WTC11 (cell line): ENCODE data around the gene ITGA1. TPM values are rescaled to one million over a fixed set of nuclear protein-coding genes. Genes with fewer than 3 reads are reported as not detected.

Source experiments
- ATAC-seq: fragments of 200-7000 bp; cut with Tn5 transposase; 2 replicates; pipeline ENCODE4 v1.10.0; 2021; ENCODE audit warnings: mild to moderate bottlenecking, moderate library complexity
- CTCF ChIA-PET: fragments of 300-600 bp; sonication (Branson Sonifier 250); formaldehyde crosslinking; loops from one replicate; lab custom pipeline; 2021; ENCODE audit warnings: antibody characterized with exemption; lab: Charles Lee
- POLR2A ChIA-PET: fragments of 350-600 bp; sonication (Branson Sonifier 250); formaldehyde crosslinking; loops from one replicate; lab custom pipeline; 2021; ENCODE audit warnings: antibody characterized with exemption; lab: Charles Lee
- DNase-seq: peaks from one replicate; pipeline ENCODE4 v3.0.0; 2021; ENCODE audit warnings: low spot score
- H3K27ac Mint-ChIP-seq: 2 replicates; pipeline ENCODE4 v1.8.0; 2021; ENCODE audit warnings: mixed read lengths
- H3K27me3 Mint-ChIP-seq: 2 replicates; pipeline ENCODE4 v1.8.0; 2021; ENCODE audit warnings: low read depth, mild to moderate bottlenecking, moderate library complexity, mixed read lengths
- H3K36me3 Mint-ChIP-seq: 2 replicates; pipeline ENCODE4 v1.8.0; 2021; ENCODE audit warnings: mixed read lengths
- H3K4me1 Mint-ChIP-seq: 2 replicates; pipeline ENCODE4 v1.8.0; 2022; ENCODE audit warnings: mixed read lengths
- H3K4me3 Mint-ChIP-seq: 2 replicates; pipeline ENCODE4 v1.8.0; 2021; ENCODE audit warnings: mild to moderate bottlenecking, moderate library complexity, mixed read lengths
- H3K9me3 Mint-ChIP-seq: 2 replicates; pipeline ENCODE4 v1.8.0; 2021; ENCODE audit warnings: mixed read lengths
- CREB1 ChIP-seq: sonication (generic); formaldehyde crosslinking; IDR thresholded peaks from 2 replicates; pipeline ENCODE4 v1.8.0; 2023; ENCODE audit warnings: mild to moderate bottlenecking, missing genetic modification reagents
- HMGA2 ChIP-seq: fragments of 250-450 bp; sonication (Bioruptor Pico); IDR thresholded peaks from 2 replicates; pipeline ENCODE4 v1.4.0; 2021; ENCODE audit warnings: mild to moderate bottlenecking, moderate library complexity
- NFYB ChIP-seq: sonication (generic); formaldehyde crosslinking; conservative IDR thresholded peaks from 2 replicates; pipeline ENCODE4 v1.8.0; 2022; ENCODE audit warnings: low read depth, missing genetic modification reagents
- OVOL2 ChIP-seq: fragments of 250-450 bp; sonication (Bioruptor Pico); IDR thresholded peaks from 2 replicates; pipeline ENCODE4 v1.9.0; 2021; ENCODE audit warnings: mild to moderate bottlenecking, borderline replicate concordance
- RELA ChIP-seq: sonication (generic); formaldehyde crosslinking; IDR thresholded peaks from 2 replicates; pipeline ENCODE4 v1.8.1; 2022; ENCODE audit warnings: missing genetic modification reagents, mild to moderate bottlenecking, borderline replicate concordance
- SMAD4 ChIP-seq: sonication (generic); formaldehyde crosslinking; IDR thresholded peaks from 2 replicates; pipeline ENCODE4 v1.8.0; 2022; ENCODE audit warnings: mild to moderate bottlenecking, missing genetic modification reagents
- ZNF121 ChIP-seq: sonication (generic); formaldehyde crosslinking; IDR thresholded peaks from 2 replicates; pipeline ENCODE4 v1.8.0; 2023; ENCODE audit warnings: missing genetic modification reagents
- ZNF232 ChIP-seq: sonication (generic); formaldehyde crosslinking; IDR thresholded peaks from 2 replicates; pipeline ENCODE4 v1.8.0; 2022; ENCODE audit warnings: mild to moderate bottlenecking, missing genetic modification reagents
- ZNF263 ChIP-seq: sonication (generic); formaldehyde crosslinking; IDR thresholded peaks from 2 replicates; pipeline ENCODE4 v1.8.1; 2022; ENCODE audit warnings: low read depth, mild to moderate bottlenecking, moderate library complexity, missing genetic modification reagents
- ZNF396 ChIP-seq: fragments of 250-450 bp; sonication (Bioruptor Pico); IDR thresholded peaks from 2 replicates; pipeline ENCODE4 v1.8.0; 2021; ENCODE audit warnings: mild to moderate bottlenecking, moderate library complexity, borderline replicate concordance
- ZNF416 ChIP-seq: fragments of 250-450 bp; sonication (Bioruptor Pico); IDR thresholded peaks from 2 replicates; pipeline ENCODE4 v1.9.0; 2021; ENCODE audit warnings: mild to moderate bottlenecking, inconsistent platforms
- total RNA-seq: library from RNA; stranded (reverse); gene quantifications from 3 replicates; pipeline ENCODE4 v1.2.3, GENCODE V29; 2021
- TF ChIP-seq, protein P1 (sequence below): fragments of 250-450 bp; sonication (Bioruptor Pico); conservative IDR thresholded peaks from 2 replicates; pipeline ENCODE4 v1.9.0; 2021; ENCODE audit warnings: mild to moderate bottlenecking
- TF ChIP-seq, protein P2 (sequence below): fragments of 250-450 bp; sonication (Bioruptor Pico); IDR thresholded peaks from 2 replicates; pipeline ENCODE4 v1.9.0; 2021; ENCODE audit warnings: mild to moderate bottlenecking
- TF ChIP-seq, protein P3 (sequence below): sonication (generic); formaldehyde crosslinking; IDR thresholded peaks from 2 replicates; pipeline ENCODE4 v1.8.1; 2023; ENCODE audit warnings: mild to moderate bottlenecking, moderate library complexity, missing genetic modification reagents
- TF ChIP-seq, protein P4 (sequence below): sonication (generic); formaldehyde crosslinking; conservative IDR thresholded peaks from 2 replicates; pipeline ENCODE4 v1.8.1; 2022; ENCODE audit warnings: mild to moderate bottlenecking, missing genetic modification reagents
- TF ChIP-seq, protein P5 (sequence below): sonication (generic); formaldehyde crosslinking; IDR thresholded peaks from 2 replicates; pipeline ENCODE4 v1.8.1; 2022; ENCODE audit warnings: mild to moderate bottlenecking, moderate library complexity, missing genetic modification reagents
- TF ChIP-seq, protein P6 (sequence below): sonication (generic); formaldehyde crosslinking; IDR thresholded peaks from 2 replicates; pipeline ENCODE4 v1.8.0; 2022; ENCODE audit warnings: mild to moderate bottlenecking, missing genetic modification reagents
- TF ChIP-seq, protein P7 (sequence below): fragments of 200-600 bp; IDR thresholded peaks from 2 replicates; pipeline ENCODE4 v1.8.0; 2022; ENCODE audit warnings: antibody characterized with exemption

ITGA1 gene
- total RNA-seq, 1 experiment from 2014 or later, result 6.5 TPM

DNA sequence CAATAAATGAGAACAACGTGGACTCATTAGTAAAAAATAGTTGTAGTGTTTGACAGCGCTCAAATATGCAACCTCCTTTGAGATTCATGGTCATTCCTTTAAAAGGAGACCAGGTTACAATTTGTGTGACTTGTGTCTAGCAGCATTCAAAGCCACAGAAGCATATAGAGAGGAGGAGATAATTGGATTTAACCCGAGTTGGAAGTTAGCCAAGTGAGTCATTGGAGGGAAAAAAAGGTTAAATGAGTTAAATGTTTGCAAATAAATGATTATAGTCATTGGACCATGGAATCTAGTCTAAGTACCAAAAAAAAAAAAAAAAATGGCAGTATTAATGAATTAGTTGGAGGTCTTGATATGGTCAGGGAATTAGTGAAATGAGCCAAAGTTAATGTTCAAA lies 90.9 kb downstream of the ITGA1 start (continued):
- TF ChIP-seq, protein P1, sequence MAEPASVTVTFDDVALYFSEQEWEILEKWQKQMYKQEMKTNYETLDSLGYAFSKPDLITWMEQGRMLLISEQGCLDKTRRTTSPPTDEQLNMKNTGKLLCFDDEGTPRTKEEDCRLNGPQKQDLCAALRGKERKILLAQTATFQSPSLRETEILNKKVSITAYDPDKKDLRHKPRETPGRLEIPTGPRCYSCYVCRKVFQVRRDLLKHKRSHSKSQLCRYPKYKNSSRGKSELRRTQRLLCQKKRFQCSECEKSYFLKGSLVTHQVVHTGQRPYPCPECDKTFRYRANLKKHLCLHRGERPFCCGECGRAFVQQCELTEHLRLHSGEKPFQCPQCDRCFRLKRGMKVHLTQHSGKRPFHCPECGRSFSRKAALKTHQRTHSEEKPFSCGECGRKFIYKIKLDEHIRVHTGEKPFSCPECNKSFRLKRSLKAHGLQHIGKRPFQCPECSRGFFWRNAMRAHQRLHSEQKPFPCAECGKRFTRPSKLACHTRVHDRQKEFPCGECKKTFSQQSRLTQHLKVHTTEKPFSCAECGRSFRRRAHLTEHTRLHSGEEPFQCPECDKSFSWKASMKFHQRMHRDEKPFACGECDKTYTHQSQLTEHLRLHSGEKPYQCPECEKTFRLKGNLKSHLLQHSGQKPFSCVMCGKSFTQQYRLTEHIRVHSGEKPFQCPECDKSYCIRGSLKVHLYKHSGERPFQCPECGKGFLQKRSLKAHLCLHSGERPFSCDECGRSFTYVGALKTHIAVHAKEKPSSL (CRISPR knock-in tag), result no peak
- TF ChIP-seq, protein P2, sequence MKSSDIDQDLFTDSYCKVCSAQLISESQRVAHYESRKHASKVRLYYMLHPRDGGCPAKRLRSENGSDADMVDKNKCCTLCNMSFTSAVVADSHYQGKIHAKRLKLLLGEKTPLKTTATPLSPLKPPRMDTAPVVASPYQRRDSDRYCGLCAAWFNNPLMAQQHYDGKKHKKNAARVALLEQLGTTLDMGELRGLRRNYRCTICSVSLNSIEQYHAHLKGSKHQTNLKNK (CRISPR knock-in tag), result no peak
- TF ChIP-seq NFYB (CRISPR knock-in tag), result no peak
- TF ChIP-seq, all 79 proteins: peak for 0

DNA sequence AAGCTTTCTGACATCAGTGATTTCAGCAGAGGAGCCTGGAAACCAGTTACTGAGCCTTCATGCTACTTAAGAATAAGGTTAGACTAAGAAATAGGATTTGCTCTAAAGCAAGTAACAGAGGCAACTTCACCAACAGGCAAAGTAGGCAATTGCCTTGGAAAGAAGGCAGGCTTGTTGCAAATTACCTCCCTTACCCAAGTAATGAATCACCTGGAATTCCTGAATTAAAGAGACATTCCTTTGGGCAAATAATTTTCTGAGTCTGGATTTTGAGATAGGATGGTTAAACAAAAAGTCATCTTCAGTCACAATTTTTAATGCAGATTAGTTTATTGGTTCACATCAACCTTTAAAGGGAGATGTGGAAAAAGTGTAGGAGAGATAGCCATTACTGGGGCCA lies 92.8 kb downstream of the ITGA1 start:
- POLR2A ChIA-PET, result interaction anchor here (1.2 kb wide), 1 partner anchor 82 kb away, joined by 3 read pairs; no protein-coding TSS in a partner anchor
- no peak overlapping the region for H3K27ac Mint-ChIP-seq

DNA sequence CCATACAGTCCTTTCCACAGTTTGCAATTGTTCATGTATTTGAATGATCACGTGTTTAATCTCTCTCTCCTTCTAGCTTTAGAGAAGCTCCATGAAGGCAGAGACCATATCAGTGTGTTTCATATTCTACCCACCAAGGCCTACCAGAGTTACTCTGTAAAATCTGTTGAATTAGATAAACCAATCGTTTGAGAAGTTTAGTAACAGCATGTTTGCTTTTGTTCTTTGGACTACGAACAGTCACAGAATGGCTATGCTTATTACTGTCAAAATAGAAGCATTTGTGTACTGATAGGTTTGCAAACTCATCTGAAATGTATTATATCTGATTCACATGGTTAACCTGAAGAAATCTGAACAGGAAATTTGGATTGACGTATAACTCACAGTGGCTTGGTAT lies 93.8 kb downstream of the ITGA1 start:
- no peak for ATAC-seq
- H3K9me3 Mint-ChIP-seq, result no peaks in the 10 kb centered on the region
- no peak for TF ChIP-seq RELA (CRISPR knock-in tag)
- TF ChIP-seq CREB1, result no peak
- TF ChIP-seq ZNF121 (CRISPR knock-in tag), result no peak
- no peak for TF ChIP-seq ZNF416 (CRISPR knock-in tag)
- no peak for TF ChIP-seq SMAD4 (CRISPR knock-in tag)
- TF ChIP-seq, all 79 proteins: peak for 0
- Mint-ChIP-seq H3K4me1 (no peaks in the 10 kb centered on the region), H3K4me3 (no peak overlapping the region), H3K36me3 (no peaks in the 10 kb centered on the region), H3K27me3 (no peaks in the 10 kb centered on the region), H3K27ac (no peak overlapping the region)
- ChIA-PET CTCF (no interaction called here), POLR2A (interaction anchor here (1.2 kb wide), 1 partner anchor 83 kb away, joined by 3 read pairs; no protein-coding TSS in a partner anchor)
- no peak for DNase-seq

More for the DNA sequence above, 92.8 kb downstream of the ITGA1 start:
- H3K4me1 Mint-ChIP-seq, result no peaks in the 10 kb centered on the region
- no peak overlapping the region for H3K4me3 Mint-ChIP-seq
- H3K9me3 Mint-ChIP-seq, result no peaks in the 10 kb centered on the region
- CTCF ChIA-PET, result no interaction called here
- H3K27me3 Mint-ChIP-seq, result no peaks in the 10 kb centered on the region
- DNase-seq (no peak), ATAC-seq (no peak)
- H3K36me3 Mint-ChIP-seq, result no peaks in the 10 kb centered on the region
- no peak for TF ChIP-seq OVOL2 (CRISPR knock-in tag)

DNA sequence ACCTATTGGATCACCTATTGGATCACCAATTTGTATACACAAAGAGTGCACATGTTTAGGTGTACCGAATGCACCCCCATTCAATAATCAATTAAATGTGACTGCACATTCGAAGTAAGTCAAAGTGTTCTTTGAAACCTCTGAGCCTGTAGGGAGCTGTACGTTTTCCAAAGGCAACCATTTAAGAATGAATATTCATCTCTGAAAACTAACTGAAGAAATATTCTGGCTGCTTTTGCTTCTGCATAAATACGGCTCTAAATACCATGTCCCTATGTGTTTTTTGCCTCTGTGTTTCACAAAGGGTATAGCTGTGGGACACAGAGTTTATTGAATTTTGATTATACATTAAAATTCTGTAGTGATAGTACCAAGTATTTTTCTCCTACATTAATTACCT lies 95.4 kb downstream of the ITGA1 start:
- POLR2A ChIA-PET, result no interaction called here
- Mint-ChIP-seq H3K4me3 (no peak overlapping the region), H3K27ac (no peak overlapping the region), H3K9me3 (no peaks in the 10 kb centered on the region)
- TF ChIP-seq ZNF263 (CRISPR knock-in tag) (no peak), ZNF396 (CRISPR knock-in tag) (no peak), ZNF232 (CRISPR knock-in tag) (no peak), HMGA2 (CRISPR knock-in tag) (no peak)
- TF ChIP-seq, protein P3, sequence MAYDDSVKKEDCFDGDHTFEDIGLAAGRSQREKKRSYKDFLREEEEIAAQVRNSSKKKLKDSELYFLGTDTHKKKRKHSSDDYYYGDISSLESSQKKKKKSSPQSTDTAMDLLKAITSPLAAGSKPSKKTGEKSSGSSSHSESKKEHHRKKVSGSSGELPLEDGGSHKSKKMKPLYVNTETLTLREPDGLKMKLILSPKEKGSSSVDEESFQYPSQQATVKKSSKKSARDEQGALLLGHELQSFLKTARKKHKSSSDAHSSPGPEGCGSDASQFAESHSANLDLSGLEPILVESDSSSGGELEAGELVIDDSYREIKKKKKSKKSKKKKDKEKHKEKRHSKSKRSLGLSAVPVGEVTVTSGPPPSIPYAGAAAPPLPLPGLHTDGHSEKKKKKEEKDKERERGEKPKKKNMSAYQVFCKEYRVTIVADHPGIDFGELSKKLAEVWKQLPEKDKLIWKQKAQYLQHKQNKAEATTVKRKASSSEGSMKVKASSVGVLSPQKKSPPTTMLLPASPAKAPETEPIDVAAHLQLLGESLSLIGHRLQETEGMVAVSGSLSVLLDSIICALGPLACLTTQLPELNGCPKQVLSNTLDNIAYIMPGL, result no peak
- TF ChIP-seq, protein P4, sequence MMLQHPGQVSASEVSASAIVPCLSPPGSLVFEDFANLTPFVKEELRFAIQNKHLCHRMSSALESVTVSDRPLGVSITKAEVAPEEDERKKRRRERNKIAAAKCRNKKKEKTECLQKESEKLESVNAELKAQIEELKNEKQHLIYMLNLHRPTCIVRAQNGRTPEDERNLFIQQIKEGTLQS (CRISPR knock-in tag), result no peak
- TF ChIP-seq, protein P5, sequence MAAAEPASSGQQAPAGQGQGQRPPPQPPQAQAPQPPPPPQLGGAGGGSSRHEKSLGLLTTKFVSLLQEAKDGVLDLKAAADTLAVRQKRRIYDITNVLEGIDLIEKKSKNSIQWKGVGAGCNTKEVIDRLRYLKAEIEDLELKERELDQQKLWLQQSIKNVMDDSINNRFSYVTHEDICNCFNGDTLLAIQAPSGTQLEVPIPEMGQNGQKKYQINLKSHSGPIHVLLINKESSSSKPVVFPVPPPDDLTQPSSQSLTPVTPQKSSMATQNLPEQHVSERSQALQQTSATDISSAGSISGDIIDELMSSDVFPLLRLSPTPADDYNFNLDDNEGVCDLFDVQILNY (CRISPR knock-in tag), result no peak
- TF ChIP-seq, protein P6, sequence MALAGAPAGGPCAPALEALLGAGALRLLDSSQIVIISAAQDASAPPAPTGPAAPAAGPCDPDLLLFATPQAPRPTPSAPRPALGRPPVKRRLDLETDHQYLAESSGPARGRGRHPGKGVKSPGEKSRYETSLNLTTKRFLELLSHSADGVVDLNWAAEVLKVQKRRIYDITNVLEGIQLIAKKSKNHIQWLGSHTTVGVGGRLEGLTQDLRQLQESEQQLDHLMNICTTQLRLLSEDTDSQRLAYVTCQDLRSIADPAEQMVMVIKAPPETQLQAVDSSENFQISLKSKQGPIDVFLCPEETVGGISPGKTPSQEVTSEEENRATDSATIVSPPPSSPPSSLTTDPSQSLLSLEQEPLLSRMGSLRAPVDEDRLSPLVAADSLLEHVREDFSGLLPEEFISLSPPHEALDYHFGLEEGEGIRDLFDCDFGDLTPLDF (CRISPR knock-in tag), result no peak
- TF ChIP-seq, protein P7, sequence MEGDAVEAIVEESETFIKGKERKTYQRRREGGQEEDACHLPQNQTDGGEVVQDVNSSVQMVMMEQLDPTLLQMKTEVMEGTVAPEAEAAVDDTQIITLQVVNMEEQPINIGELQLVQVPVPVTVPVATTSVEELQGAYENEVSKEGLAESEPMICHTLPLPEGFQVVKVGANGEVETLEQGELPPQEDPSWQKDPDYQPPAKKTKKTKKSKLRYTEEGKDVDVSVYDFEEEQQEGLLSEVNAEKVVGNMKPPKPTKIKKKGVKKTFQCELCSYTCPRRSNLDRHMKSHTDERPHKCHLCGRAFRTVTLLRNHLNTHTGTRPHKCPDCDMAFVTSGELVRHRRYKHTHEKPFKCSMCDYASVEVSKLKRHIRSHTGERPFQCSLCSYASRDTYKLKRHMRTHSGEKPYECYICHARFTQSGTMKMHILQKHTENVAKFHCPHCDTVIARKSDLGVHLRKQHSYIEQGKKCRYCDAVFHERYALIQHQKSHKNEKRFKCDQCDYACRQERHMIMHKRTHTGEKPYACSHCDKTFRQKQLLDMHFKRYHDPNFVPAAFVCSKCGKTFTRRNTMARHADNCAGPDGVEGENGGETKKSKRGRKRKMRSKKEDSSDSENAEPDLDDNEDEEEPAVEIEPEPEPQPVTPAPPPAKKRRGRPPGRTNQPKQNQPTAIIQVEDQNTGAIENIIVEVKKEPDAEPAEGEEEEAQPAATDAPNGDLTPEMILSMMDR, result no peak
- TF ChIP-seq, all 79 proteins: peak for 0
- Mint-ChIP-seq H3K36me3 (no peaks in the 10 kb centered on the region), H3K27me3 (no peaks in the 10 kb centered on the region), H3K4me1 (no peaks in the 10 kb centered on the region)
- ATAC-seq (no peak), DNase-seq (no peak)
- CTCF ChIA-PET, result no interaction called here
